HCT116 (cell line): ENCODE results near the gene AGTRAP.

Source experiments
- CEBPB ChIP-seq: IDR thresholded peaks from 2 replicates; pipeline ENCODE4 v1.6.1; 2012; ENCODE audit warnings: low read depth
- EZH2 ChIP-seq: fragments of 200-600 bp; sonication (generic); IDR thresholded peaks from 2 replicates; pipeline ENCODE4 v1.6.1; 2017; ENCODE audit warnings: antibody characterized with exemption, mixed run types
- EZH2phosphoT487 ChIP-seq: fragments of 200-600 bp; IDR thresholded peaks from 2 replicates; pipeline ENCODE4 v1.6.1; 2018; ENCODE audit warnings: antibody characterized with exemption, borderline replicate concordance
- JUND ChIP-seq: IDR thresholded peaks from 2 replicates; pipeline ENCODE4 v1.6.1; 2012
- POLR2A ChIP-seq: IDR thresholded peaks from 2 replicates; pipeline ENCODE4 v1.7.0; 2011; ENCODE audit warnings: borderline replicate concordance; ENCODE audit not compliant: insufficient read depth, insufficient read length; ENCODE audit errors: extremely low read depth
- POLR2AphosphoS5 ChIP-seq: IDR thresholded peaks from 2 replicates; pipeline ENCODE4 v1.6.1; 2011; ENCODE audit warnings: mild to moderate bottlenecking, low read depth, low read length, moderate library complexity
- REST ChIP-seq: IDR thresholded peaks from 2 replicates; pipeline ENCODE4 v1.6.1; 2012; ENCODE audit warnings: low read depth
- ZNF274 ChIP-seq: fragments of 200-500 bp; sonication (Bioruptor generic); IDR thresholded peaks from 2 replicates; pipeline ENCODE4 v1.6.1; 2014; ENCODE audit warnings: mild to moderate bottlenecking, low read depth, low read length, inconsistent platforms
- TF ChIP-seq, protein P1 (sequence below), 3 experiments: fragments of 200-600 bp in 1 of 3; sonication (generic) in 1 of 3; IDR thresholded peaks in 2 of 3; conservative IDR thresholded peaks in 1 of 3; 2 replicates each; pipeline ENCODE4 v1.5.1; 2012 to 2017; ENCODE audit warnings: low read depth in 2 of 3, low read length in 2 of 3, antibody characterized with exemption in 1 of 3, borderline replicate concordance in 1 of 3, control low read depth in 1 of 3, mild to moderate bottlenecking in 1 of 3, mixed read lengths in 1 of 3, mixed run types in 1 of 3, moderate library complexity in 1 of 3; ENCODE audit not compliant: insufficient read depth in 1 of 3
- TF ChIP-seq, protein P2 (sequence below): IDR thresholded peaks from 2 replicates; pipeline ENCODE4 v1.6.1; 2012
- TF ChIP-seq, protein P3 (sequence below): IDR thresholded peaks from 2 replicates; pipeline ENCODE4 v1.6.1; 2012
- TF ChIP-seq, protein P4 (sequence below): IDR thresholded peaks from 2 replicates; pipeline ENCODE4 v1.6.1; 2011; ENCODE audit warnings: mild to moderate bottlenecking, low read length, moderate library complexity; ENCODE audit not compliant: insufficient replicate concordance; ENCODE audit errors: extremely low read depth

DNA sequence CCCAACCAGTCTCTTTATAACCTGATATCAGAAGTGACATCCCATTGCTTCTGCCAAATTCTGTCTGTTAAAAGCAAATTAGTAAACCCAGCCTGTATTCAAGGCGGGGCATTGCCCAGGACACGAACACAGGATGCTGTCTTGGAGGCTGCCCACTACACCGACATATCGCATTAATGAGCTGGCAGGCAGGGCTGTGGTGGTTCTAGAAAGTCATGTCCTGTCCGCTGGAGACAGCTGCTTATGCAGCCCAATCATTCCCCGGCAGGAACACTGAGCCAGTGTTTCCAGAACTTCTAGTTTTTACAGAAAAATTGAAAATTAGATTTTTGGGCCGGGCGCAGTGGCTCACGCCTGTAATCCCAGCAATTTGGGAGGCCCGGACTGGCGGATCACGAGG, 45.4 kb downstream of the AGTRAP start:
- TF ChIP-seq, protein P1, sequence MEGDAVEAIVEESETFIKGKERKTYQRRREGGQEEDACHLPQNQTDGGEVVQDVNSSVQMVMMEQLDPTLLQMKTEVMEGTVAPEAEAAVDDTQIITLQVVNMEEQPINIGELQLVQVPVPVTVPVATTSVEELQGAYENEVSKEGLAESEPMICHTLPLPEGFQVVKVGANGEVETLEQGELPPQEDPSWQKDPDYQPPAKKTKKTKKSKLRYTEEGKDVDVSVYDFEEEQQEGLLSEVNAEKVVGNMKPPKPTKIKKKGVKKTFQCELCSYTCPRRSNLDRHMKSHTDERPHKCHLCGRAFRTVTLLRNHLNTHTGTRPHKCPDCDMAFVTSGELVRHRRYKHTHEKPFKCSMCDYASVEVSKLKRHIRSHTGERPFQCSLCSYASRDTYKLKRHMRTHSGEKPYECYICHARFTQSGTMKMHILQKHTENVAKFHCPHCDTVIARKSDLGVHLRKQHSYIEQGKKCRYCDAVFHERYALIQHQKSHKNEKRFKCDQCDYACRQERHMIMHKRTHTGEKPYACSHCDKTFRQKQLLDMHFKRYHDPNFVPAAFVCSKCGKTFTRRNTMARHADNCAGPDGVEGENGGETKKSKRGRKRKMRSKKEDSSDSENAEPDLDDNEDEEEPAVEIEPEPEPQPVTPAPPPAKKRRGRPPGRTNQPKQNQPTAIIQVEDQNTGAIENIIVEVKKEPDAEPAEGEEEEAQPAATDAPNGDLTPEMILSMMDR (IDR thresholded peaks at IDR 0.05 in 2 of 3, conservative IDR thresholded peaks at IDR 0.05 in 1 of 3; ENCODE audit: borderline replicate concordance in 1 of 3, insufficient read depth in 1 of 3, low read depth in 2 of 3, low read length in 2 of 3) = no peak
- no peak for TF ChIP-seq EZH2
- TF ChIP-seq POLR2A = no peak
- TF ChIP-seq, protein P2, sequence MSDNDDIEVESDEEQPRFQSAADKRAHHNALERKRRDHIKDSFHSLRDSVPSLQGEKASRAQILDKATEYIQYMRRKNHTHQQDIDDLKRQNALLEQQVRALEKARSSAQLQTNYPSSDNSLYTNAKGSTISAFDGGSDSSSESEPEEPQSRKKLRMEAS = no peak
- no peak for TF ChIP-seq JUND
- no peak for TF ChIP-seq POLR2AphosphoS5
- no peak for TF ChIP-seq REST
- no peak for TF ChIP-seq CEBPB
- no peak for TF ChIP-seq EZH2phosphoT487
- TF ChIP-seq, protein P3, sequence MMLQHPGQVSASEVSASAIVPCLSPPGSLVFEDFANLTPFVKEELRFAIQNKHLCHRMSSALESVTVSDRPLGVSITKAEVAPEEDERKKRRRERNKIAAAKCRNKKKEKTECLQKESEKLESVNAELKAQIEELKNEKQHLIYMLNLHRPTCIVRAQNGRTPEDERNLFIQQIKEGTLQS = no peak
- TF ChIP-seq, protein P4, sequence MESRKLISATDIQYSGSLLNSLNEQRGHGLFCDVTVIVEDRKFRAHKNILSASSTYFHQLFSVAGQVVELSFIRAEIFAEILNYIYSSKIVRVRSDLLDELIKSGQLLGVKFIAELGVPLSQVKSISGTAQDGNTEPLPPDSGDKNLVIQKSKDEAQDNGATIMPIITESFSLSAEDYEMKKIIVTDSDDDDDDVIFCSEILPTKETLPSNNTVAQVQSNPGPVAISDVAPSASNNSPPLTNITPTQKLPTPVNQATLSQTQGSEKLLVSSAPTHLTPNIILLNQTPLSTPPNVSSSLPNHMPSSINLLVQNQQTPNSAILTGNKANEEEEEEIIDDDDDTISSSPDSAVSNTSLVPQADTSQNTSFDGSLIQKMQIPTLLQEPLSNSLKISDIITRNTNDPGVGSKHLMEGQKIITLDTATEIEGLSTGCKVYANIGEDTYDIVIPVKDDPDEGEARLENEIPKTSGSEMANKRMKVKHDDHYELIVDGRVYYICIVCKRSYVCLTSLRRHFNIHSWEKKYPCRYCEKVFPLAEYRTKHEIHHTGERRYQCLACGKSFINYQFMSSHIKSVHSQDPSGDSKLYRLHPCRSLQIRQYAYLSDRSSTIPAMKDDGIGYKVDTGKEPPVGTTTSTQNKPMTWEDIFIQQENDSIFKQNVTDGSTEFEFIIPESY = no peak
- no peak for TF ChIP-seq ZNF274
